ENCODE data around the gene PELI2.

Gene PELI2

DNA sequence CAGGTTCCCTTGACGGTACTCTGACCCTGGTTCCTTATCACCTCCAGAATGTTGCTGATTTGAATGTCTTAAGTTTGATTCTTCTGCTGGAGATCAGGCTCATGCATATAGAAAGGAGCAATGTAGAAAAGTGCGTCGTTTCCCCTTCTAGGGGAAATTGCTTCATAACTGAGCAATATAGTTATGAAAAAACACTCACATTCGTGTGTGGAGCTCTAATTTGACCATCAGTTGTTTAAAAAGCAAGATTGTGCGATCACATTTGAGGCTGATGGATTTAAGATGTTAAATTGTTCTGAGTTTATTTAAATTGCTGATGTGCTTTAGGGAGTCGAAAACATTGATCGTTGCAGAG, 19.2 kb downstream of the PELI2 start:
- TF ChIP-seq CTCF (IDR thresholded peaks at IDR 0.05; ENCODE audit: low read length): no peak
- no peak for TF ChIP-seq EZH2 (IDR thresholded peaks at IDR 0.05; ENCODE audit: borderline replicate concordance, low read length)
- Histone ChIP-seq H2AFZ (ENCODE audit: low read length) (no peak overlapping the region), H3K9ac (ENCODE audit: low read length) (no peak overlapping the region), H3K9me2 (ENCODE audit: low read depth, low read length) (no peaks in the 10 kb centered on the region), H3K79me2 (ENCODE audit: insufficient read depth, low read length) (no peaks in the 10 kb centered on the region), H3K36me3 (ENCODE audit: insufficient read depth, low read length) (no peaks in the 10 kb centered on the region), H4K20me1 (ENCODE audit: insufficient read depth, low read length) (no peaks in the 10 kb centered on the region), H3F3A (ENCODE audit: insufficient read depth, low read length) (no peaks in the 10 kb centered on the region), H3K4me2 (ENCODE audit: low read length) (peak overlapping the region; percentile 23; the same call in 1 of the 2 replicates), H3K4me1 (ENCODE audit: insufficient read depth, low read length, severe bottlenecking) (peaks cover 12% of the 10 kb centered on the region), H3K4me3 (ENCODE audit: low read depth, low read length, poor library complexity, severe bottlenecking) (no peak overlapping the region), H3K9me3 (ENCODE audit: low read length) (no peaks in the 10 kb centered on the region), H3K27ac (ENCODE audit: low read depth, low read length, poor library complexity, severe bottlenecking) (no peak overlapping the region), H3K27me3 (ENCODE audit: insufficient read depth, low read length) (peaks cover 5% of the 10 kb centered on the region; the same call in 1 of the 2 replicates)

GRCh38 chr14:56137849-56138248, 19.6 kb downstream of the PELI2 start:
- Histone ChIP-seq H4K20me1 (ENCODE audit: insufficient read depth, low read length) (no peaks in the 10 kb centered on the region), H3K36me3 (ENCODE audit: insufficient read depth, low read length) (no peaks in the 10 kb centered on the region), H2AFZ (ENCODE audit: low read length) (no peak overlapping the region), H3K27me3 (ENCODE audit: insufficient read depth, low read length) (peaks cover 5% of the 10 kb centered on the region; the same call in 1 of the 2 replicates), H3K4me1 (ENCODE audit: insufficient read depth, low read length, severe bottlenecking) (peaks cover 12% of the 10 kb centered on the region), H3F3A (ENCODE audit: insufficient read depth, low read length) (no peaks in the 10 kb centered on the region), H3K4me3 (ENCODE audit: low read depth, low read length, poor library complexity, severe bottlenecking) (no peak overlapping the region), H3K4me2 (ENCODE audit: low read length) (peak overlapping the region; percentile 23; the same call in 1 of the 2 replicates), H3K9me2 (ENCODE audit: low read depth, low read length) (no peaks in the 10 kb centered on the region), H3K9me3 (ENCODE audit: low read length) (no peaks in the 10 kb centered on the region), H3K79me2 (ENCODE audit: insufficient read depth, low read length) (no peaks in the 10 kb centered on the region), H3K27ac (ENCODE audit: low read depth, low read length, poor library complexity, severe bottlenecking) (no peak overlapping the region), H3K9ac (ENCODE audit: low read length) (no peak overlapping the region)
- no peak for TF ChIP-seq EZH2 (IDR thresholded peaks at IDR 0.05; ENCODE audit: borderline replicate concordance, low read length)
- TF ChIP-seq CTCF (IDR thresholded peaks at IDR 0.05; ENCODE audit: low read length): no peak

DNA sequence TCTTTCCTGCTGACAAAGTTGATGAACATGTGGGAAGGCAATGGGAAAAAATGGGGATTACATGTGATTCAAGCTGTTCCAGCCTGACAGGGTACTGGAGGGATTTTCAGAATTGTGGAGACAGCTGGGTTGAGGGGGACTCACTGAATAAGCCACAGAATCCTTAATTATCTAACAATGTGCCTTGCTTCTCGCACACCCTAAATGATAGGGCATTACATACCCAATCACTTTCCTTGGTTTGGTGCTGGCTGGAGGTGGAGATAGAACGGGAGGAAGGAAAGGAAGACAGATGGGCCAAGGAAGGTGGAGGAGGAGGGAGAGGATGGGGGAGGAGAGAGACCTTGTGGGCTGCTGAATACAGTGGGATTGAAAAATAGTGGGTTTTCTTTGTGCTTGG, 20.7 kb downstream of the PELI2 start:
- no peak for TF ChIP-seq EZH2 (IDR thresholded peaks at IDR 0.05; ENCODE audit: borderline replicate concordance, low read length)
- TF ChIP-seq CTCF (IDR thresholded peaks at IDR 0.05; ENCODE audit: low read length): no peak
- no peaks in the 10 kb centered on the region for H3F3A ChIP-seq (ENCODE audit: insufficient read depth, low read length)
- no peak overlapping the region for H3K27ac ChIP-seq (ENCODE audit: low read depth, low read length, poor library complexity, severe bottlenecking)
- peaks cover 12% of the 10 kb centered on the region for H3K4me1 ChIP-seq (ENCODE audit: insufficient read depth, low read length, severe bottlenecking)
- H3K9ac ChIP-seq (ENCODE audit: low read length): no peak overlapping the region
- no peak overlapping the region for H3K4me2 ChIP-seq (ENCODE audit: low read length)
- no peaks in the 10 kb centered on the region for H3K9me3 ChIP-seq (ENCODE audit: low read length)
- H3K9me2 ChIP-seq (ENCODE audit: low read depth, low read length): no peaks in the 10 kb centered on the region
- H2AFZ ChIP-seq (ENCODE audit: low read length): no peak overlapping the region
- H3K4me3 ChIP-seq (ENCODE audit: low read depth, low read length, poor library complexity, severe bottlenecking): no peak overlapping the region
- H3K79me2 ChIP-seq (ENCODE audit: insufficient read depth, low read length): no peaks in the 10 kb centered on the region
- no peaks in the 10 kb centered on the region for H3K36me3 ChIP-seq (ENCODE audit: insufficient read depth, low read length)
- H3K27me3 ChIP-seq (ENCODE audit: insufficient read depth, low read length): peaks cover 5% of the 10 kb centered on the region; the same call in 1 of the 2 replicates
- no peaks in the 10 kb centered on the region for H4K20me1 ChIP-seq (ENCODE audit: insufficient read depth, low read length)

Data from OCI-LY1 (cell line).